HepG2 (cell line): Measurements from ENCODE around the gene UNC5B. TPM values are rescaled to one million over a fixed set of nuclear protein-coding genes. Genes with fewer than 3 reads are reported as not detected.

Experiments
- AGO2 ChIP-seq: fragments of 200-400 bp; formaldehyde crosslinking; optimal IDR thresholded peaks from 2 replicates; pipeline ENCODE3; 2017; ENCODE audit warnings: mild to moderate bottlenecking, low read depth, low read length, moderate library complexity
- GFI1 ChIP-seq: sonication (generic); formaldehyde crosslinking; IDR thresholded peaks from 2 replicates; pipeline ENCODE4 v1.5.0; 2020; ENCODE audit warnings: missing genetic modification reagents, mild to moderate bottlenecking, borderline replicate concordance
- HHEX ChIP-seq: IDR thresholded peaks from 2 replicates; pipeline ENCODE4 v1.6.1; 2016; ENCODE audit warnings: control low read depth
- HNRNPLL ChIP-seq: fragments of 200-400 bp; formaldehyde crosslinking; IDR thresholded peaks from 2 replicates; pipeline ENCODE4 v1.6.1; 2017; ENCODE audit warnings: mild to moderate bottlenecking, low read depth, low read length; ENCODE audit not compliant: poor library complexity, severe bottlenecking
- MEIS2 ChIP-seq: sonication (generic); formaldehyde crosslinking; IDR thresholded peaks from 2 replicates; pipeline ENCODE4 v1.9.0; 2021; ENCODE audit warnings: mild to moderate bottlenecking, missing genetic modification reagents
- SIN3A ChIP-seq: IDR thresholded peaks from 2 replicates; pipeline ENCODE4 v1.6.1; 2011; ENCODE audit warnings: low read depth, mild to moderate bottlenecking, control low read depth, low read length, borderline replicate concordance
- STAG1 ChIP-seq: sonication (generic); formaldehyde crosslinking; IDR thresholded peaks from 2 replicates; pipeline ENCODE4 v1.4.0; 2020; ENCODE audit warnings: missing genetic modification reagents
- ZBTB7B ChIP-seq: sonication (generic); formaldehyde crosslinking; IDR thresholded peaks from 2 replicates; pipeline ENCODE4 v1.4.0; 2020; ENCODE audit warnings: missing genetic modification reagents
- ZMYM2 ChIP-seq: sonication (generic); formaldehyde crosslinking; IDR thresholded peaks from 2 replicates; pipeline ENCODE4 v1.8.0; 2022; ENCODE audit warnings: mild to moderate bottlenecking, missing genetic modification reagents
- ZNF143 ChIP-seq: sonication (generic); formaldehyde crosslinking; IDR thresholded peaks from 2 replicates; pipeline ENCODE4 v1.4.0; 2020; ENCODE audit warnings: missing genetic modification reagents
- ZNF441 ChIP-seq: sonication (generic); formaldehyde crosslinking; IDR thresholded peaks from 2 replicates; pipeline ENCODE4 v1.7.0; 2021; ENCODE audit warnings: missing genetic modification reagents, borderline replicate concordance
- ZSCAN30 ChIP-seq: sonication (generic); formaldehyde crosslinking; IDR thresholded peaks from 2 replicates; pipeline ENCODE4 v1.5.0; 2020; ENCODE audit warnings: mild to moderate bottlenecking, missing genetic modification reagents
- polyA plus RNA-seq, 8 experiments: library from polyadenylated mRNA; depleted of rRNA in 3 of 8; stranded (reverse) in 7 of 8; unstranded in 1 of 8; fragments of >200 nt; fragmentation: Illumina TruSeq in 4 of 8; extraction: Trizol in 4 of 8; gene quantifications; 2 replicates each; pipeline versions ENCODE4 v1.2.1 to v1.2.3, GENCODE V29; 2011 to 2016; ENCODE audit warnings: low read depth in 4 of 8, missing spikeins in 1 of 8, mixed read lengths in 1 of 8; ENCODE audit not compliant: insufficient read depth in 1 of 8
- total RNA-seq, 5 experiments: library from RNA; depleted of rRNA; stranded (reverse); fragments of >200 nt; fragmentation: Illumina TruSeq; extraction: Trizol; gene quantifications; 2 replicates each; pipeline ENCODE4 v1.2.3, GENCODE V29; 2016; ENCODE audit warnings: low read depth in 1 of 5
- TF ChIP-seq, protein P1 (sequence below): sonication (generic); formaldehyde crosslinking; IDR thresholded peaks from 2 replicates; pipeline ENCODE4 v1.4.0; 2020; ENCODE audit warnings: mild to moderate bottlenecking, missing genetic modification reagents
- TF ChIP-seq, protein P2 (sequence below): sonication (generic); formaldehyde crosslinking; IDR thresholded peaks from 2 replicates; pipeline ENCODE4 v1.5.0; 2020; ENCODE audit warnings: mild to moderate bottlenecking, missing genetic modification reagents, borderline replicate concordance
- TF ChIP-seq, protein P3 (sequence below): sonication (generic); formaldehyde crosslinking; IDR thresholded peaks from 2 replicates; pipeline ENCODE4 v1.4.0; 2020; ENCODE audit warnings: missing genetic modification reagents
- TF ChIP-seq, protein P4 (sequence below): sonication (generic); formaldehyde crosslinking; IDR thresholded peaks from 2 replicates; pipeline ENCODE4 v1.8.1; 2023; ENCODE audit warnings: mild to moderate bottlenecking, missing genetic modification reagents

Gene UNC5B
- total and polyA plus RNA-seq, 2 of the 13 experiments (the other 11 are each of a cell fraction or from before 2014, with no cell fraction given): 0.07 TPM

DNA sequence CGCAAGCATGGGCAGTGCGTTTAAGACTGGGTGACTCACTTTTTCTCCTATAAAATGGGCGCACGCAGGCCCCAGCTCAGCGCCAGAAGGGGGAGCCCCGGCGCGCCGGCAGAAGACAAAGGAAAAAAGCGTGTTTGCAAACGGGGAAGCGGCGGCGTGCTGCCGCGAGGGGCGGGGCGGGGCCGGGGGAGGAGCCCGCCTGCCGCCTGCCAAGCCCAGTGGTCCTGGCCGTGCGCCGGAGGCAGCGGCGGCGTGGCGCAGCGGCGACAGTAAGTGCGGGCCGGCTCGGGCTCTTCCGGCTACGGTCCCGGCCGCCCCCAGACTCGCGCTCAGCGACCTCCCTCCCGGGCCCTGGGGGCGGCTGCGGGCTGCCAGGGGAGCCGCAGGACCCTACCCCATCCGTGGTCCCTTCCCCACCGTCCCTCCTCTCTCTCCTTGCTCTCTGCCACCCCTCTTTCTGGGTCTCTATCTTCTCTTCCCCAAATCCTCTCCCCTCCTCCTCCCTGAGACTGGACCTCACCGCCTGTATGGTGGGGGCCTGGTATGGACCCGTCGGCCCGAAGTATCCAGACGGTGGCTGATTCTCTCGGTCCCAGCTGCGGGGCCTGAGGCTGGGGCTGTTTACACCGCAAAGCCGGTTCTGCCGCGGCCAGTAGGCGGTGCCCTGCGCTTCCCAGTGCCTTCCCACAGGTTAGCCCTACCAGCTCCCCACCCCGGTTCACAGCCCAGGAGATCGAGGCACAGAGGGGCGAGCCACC, 106.9 kb downstream of the UNC5B start, which contains the start of gene SLC29A3 (continued):
- TF ChIP-seq, protein P1, sequence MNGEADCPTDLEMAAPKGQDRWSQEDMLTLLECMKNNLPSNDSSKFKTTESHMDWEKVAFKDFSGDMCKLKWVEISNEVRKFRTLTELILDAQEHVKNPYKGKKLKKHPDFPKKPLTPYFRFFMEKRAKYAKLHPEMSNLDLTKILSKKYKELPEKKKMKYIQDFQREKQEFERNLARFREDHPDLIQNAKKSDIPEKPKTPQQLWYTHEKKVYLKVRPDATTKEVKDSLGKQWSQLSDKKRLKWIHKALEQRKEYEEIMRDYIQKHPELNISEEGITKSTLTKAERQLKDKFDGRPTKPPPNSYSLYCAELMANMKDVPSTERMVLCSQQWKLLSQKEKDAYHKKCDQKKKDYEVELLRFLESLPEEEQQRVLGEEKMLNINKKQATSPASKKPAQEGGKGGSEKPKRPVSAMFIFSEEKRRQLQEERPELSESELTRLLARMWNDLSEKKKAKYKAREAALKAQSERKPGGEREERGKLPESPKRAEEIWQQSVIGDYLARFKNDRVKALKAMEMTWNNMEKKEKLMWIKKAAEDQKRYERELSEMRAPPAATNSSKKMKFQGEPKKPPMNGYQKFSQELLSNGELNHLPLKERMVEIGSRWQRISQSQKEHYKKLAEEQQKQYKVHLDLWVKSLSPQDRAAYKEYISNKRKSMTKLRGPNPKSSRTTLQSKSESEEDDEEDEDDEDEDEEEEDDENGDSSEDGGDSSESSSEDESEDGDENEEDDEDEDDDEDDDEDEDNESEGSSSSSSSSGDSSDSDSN (CRISPR knock-in tag): peak; percentile 84
- TF ChIP-seq, protein P2, sequence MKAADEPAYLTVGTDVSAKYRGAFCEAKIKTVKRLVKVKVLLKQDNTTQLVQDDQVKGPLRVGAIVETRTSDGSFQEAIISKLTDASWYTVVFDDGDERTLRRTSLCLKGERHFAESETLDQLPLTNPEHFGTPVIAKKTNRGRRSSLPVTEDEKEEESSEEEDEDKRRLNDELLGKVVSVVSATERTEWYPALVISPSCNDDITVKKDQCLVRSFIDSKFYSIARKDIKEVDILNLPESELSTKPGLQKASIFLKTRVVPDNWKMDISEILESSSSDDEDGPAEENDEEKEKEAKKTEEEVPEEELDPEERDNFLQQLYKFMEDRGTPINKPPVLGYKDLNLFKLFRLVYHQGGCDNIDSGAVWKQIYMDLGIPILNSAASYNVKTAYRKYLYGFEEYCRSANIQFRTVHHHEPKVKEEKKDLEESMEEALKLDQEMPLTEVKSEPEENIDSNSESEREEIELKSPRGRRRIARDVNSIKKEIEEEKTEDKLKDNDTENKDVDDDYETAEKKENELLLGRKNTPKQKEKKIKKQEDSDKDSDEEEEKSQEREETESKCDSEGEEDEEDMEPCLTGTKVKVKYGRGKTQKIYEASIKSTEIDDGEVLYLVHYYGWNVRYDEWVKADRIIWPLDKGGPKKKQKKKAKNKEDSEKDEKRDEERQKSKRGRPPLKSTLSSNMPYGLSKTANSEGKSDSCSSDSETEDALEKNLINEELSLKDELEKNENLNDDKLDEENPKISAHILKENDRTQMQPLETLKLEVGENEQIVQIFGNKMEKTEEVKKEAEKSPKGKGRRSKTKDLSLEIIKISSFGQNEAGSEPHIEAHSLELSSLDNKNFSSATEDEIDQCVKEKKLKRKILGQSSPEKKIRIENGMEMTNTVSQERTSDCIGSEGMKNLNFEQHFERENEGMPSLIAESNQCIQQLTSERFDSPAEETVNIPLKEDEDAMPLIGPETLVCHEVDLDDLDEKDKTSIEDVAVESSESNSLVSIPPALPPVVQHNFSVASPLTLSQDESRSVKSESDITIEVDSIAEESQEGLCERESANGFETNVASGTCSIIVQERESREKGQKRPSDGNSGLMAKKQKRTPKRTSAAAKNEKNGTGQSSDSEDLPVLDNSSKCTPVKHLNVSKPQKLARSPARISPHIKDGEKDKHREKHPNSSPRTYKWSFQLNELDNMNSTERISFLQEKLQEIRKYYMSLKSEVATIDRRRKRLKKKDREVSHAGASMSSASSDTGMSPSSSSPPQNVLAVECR: peak; percentile 86
- TF ChIP-seq ZSCAN30 (CRISPR knock-in tag): no peak
- TF ChIP-seq, protein P3, sequence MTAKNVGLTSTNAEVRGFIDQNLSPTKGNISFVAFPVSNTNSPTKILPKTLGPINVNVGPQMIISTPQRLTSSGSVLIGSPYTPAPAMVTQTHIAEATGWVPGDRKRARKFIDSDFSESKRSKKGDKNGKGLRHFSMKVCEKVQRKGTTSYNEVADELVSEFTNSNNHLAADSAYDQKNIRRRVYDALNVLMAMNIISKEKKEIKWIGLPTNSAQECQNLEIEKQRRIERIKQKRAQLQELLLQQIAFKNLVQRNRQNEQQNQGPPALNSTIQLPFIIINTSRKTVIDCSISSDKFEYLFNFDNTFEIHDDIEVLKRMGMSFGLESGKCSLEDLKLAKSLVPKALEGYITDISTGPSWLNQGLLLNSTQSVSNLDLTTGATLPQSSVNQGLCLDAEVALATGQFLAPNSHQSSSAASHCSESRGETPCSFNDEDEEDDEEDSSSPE (CRISPR knock-in tag): no peak
- TF ChIP-seq ZBTB7B (CRISPR knock-in tag): peak; percentile 47
- TF ChIP-seq SIN3A: peak; percentile 84; the same call in 1 of the 2 replicates
- no peak for TF ChIP-seq GFI1 (CRISPR knock-in tag)
- TF ChIP-seq HNRNPLL: peak; percentile 32
- peak; percentile 87 for TF ChIP-seq STAG1 (CRISPR knock-in tag)
- peak; percentile 64 for TF ChIP-seq ZNF143 (CRISPR knock-in tag)
- no peak for TF ChIP-seq HHEX
- TF ChIP-seq AGO2: peak; percentile 69
- peak; percentile 54; the same call in 1 of the 2 replicates for TF ChIP-seq ZNF441 (CRISPR knock-in tag)
- 0 out of 2 replicates have a peak, but pooled peaks have one; percentile 10 for TF ChIP-seq ZMYM2
- TF ChIP-seq MEIS2 (CRISPR knock-in tag): 0 out of 2 replicates have a peak, but pooled peaks have one; percentile 17
- TF ChIP-seq, protein P4, sequence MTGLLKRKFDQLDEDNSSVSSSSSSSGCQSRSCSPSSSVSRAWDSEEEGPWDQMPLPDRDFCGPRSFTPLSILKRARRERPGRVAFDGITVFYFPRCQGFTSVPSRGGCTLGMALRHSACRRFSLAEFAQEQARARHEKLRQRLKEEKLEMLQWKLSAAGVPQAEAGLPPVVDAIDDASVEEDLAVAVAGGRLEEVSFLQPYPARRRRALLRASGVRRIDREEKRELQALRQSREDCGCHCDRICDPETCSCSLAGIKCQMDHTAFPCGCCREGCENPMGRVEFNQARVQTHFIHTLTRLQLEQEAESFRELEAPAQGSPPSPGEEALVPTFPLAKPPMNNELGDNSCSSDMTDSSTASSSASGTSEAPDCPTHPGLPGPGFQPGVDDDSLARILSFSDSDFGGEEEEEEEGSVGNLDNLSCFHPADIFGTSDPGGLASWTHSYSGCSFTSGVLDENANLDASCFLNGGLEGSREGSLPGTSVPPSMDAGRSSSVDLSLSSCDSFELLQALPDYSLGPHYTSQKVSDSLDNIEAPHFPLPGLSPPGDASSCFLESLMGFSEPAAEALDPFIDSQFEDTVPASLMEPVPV (CRISPR knock-in tag): peak; percentile 63; the same call in 1 of the 2 replicates
